ENCODE measurements around the gene CIT.
"Not testable (repeated sequence)": the region's sequence is repeated elsewhere in the genome, so short reads cannot be mapped to it uniquely, and the experiment has no call there.

CIT gene

DNA sequence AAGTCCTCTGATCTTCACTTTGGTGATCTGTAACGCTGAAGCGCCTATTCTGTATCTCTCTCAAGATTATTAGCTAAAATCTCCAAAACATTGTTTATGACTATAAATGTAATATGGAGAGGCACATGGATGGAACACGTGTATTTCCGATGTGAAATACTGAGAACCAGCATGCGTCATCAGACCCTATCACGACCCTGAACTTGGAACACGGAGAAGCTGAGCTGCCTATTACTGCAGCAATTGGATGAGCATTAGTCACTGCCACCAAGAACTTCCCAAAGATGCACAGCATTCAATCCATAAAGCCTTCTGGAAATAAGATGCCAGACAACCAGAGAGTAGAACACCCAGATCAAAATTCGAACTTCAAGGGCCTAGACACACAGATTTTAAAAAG lies 147.2 kb downstream of the CIT start:
- no peak for DNase-seq

GRCh38 chr12:119728444-119728745 lies 148.7 kb downstream of the CIT start:
- no peak for DNase-seq

DNA sequence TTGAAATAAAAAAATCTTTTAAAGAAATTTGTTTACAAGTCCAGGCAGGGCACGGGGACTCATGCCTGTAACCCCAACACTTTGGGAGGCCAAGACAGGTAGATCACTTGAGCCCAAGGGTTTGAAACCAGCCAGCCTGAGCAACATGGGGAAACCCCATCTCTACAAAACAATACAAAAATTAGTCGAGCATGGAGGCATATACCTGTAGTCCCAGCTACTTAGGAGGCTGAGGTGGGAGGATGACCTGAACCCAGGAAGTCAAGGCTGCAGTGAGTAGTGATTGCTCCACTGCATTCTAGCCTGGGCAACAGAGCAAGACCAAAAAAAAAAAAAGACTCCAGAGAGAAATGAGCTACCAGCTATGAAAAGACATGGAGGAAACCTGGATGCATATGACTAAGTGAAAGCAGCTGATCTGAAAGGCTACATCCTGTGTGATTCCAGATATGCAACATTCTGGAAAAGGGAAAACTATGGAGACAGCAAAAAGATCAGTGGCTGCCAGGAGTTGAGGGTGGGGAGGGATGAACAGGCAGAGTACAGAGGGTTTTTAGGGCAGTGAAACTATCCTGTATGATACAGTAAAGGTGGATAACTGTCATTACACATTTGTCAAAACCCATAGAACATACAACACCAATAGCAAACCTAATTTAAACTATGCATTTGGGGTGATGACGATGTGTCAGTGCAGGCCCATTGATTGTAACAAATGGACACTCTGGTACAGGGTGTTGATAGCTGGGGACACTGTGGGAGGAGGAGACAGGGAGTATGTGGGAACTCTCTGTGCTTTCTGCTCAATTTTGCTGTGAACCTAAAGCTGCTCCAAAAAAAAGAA lies 149.3 kb downstream of the CIT start:
- no peak for DNase-seq

- no peak for DNase-seq
Measured at GRCh38 chr12:119725523-119725922, 151.6 kb downstream of the CIT start.

DNA sequence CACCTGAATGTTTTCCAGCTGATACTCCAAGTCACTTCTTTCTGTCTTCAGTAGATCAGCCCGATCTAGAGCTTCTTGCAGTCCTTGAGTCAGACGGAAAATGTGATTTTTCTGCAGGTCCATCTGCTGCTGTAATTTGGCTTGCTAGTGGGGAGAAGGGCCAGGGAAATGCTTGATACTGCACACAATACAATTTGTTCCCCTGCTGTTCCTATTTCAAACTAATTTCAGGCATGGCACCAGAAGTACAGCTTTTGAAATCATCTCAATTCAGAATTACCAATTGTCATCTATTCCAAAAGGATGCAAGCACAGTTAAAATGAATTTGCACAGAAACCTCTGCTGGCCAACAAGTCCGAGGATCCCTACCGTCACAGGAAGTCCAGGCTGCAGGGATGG lies 155.8 kb downstream of the CIT start:
- DNase-seq: no peak

DNA sequence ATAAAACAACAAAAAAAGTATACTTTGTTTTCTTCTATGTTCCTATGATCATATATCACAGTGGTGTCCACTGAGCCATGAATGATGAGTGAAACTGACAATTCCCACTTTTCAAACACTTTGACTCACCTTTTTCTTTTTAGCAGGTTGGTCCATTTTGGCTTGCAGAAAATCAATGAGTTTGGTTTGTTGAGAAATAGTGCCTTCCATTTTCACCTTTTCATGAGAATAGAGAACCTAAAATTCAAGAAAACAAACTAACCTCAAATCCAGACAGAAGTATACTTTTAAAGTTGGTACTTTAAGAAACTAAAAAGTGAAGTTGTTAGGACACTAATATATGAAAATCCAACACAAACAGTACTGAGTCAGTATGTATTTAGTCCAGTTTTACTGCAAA lies 156.8 kb downstream of the CIT start:
- no peak for DNase-seq

DNA sequence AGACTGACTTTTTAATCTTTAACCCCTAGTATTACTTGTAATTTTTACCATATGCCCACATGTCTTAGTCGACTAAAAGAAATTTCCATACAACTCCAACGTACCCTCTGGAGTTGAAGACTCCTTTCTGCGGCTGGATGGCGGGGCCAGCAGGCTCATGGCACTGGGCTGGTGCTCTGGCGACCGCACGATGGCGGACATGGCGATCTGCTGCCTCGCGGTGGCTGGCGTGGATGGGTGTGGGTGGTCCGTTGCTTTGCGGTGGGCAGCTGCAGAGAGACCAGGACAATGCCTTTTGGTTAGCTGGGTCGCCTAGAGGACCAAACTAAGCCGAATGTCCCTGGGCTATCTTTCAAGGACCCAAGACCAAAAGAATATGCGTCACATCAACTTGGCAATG lies 159.0 kb downstream of the CIT start:
- DNase-seq: no peak

GRCh38 chr12:119715268-119715620 lies 161.9 kb downstream of the CIT start:
- DNase-seq: peak; percentile 22

- DNase-seq: no peak
Measured at GRCh38 chr12:119714614-119715267, 162.4 kb downstream of the CIT start.

GRCh38 chr12:119713551-119714031 lies 163.5 kb downstream of the CIT start:
- DNase-seq: no peak

- no peak for DNase-seq
Measured at GRCh38 chr12:119712721-119713120, 164.4 kb downstream of the CIT start.

- DNase-seq: no peak
Measured at GRCh38 chr12:119711693-119712092, 165.4 kb downstream of the CIT start.

DNA sequence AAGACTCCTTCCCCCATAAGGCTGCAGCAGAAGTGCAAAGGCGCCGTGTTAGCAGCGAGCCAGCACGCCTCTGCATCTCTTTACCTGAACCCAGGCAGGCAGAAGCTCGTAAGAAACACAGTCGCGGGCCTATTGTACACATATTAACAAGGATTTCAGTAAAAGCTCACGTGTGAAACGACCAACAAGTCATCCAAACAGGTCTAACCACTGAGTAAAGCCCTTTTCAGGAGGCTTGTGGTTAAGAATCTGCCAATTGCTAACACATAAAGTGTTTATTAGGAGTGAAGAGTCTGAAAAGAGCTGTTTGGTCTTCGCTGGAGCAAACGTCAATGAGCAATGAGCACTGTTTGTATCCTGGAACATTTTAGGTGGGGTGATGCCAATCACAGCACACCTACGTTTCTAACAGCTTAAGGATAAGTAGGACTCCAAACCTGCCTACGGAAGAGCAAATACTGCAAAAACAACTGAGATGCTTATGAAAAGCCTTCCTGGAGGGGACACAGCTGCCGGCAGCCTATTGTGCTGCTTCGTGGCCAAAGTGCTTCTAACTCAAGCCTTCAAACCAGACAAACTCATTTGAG lies 166.1 kb downstream of the CIT start:
- DNase-seq: no peak

DNA sequence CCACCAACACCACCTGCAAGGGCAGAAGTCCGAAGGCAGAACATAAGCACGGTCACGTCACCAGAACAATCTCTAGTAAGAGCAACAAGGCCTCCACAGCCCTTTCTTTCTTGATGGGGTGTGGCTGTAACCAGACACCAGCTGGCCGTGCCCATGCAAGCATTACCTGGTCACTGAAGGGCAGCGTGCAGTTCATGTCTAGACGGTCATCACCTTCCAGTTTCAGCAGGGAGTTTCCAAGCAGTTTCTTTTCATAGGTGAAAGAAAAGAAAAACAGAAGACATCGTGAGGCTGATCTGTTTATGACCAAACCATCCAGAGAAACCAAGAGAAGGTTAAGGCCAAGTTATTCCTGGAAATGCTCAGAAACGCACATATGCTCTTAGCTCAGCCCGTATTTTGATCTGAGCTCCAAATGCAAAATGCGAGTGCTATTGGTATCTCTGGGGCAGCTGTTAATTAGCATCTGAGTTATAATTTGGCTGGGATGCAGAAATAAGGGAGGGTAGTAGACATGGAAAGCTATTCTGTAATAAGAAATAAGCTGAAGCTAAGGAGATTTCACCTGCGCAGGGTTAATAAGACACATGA lies 166.7 kb downstream of the CIT start:
- DNase-seq: no peak

GRCh38 chr12:119706427-119706826 lies 170.7 kb downstream of the CIT start:
- DNase-seq: not testable (repeated sequence)

- no peak for DNase-seq
Measured at GRCh38 chr12:119705182-119705581, 171.9 kb downstream of the CIT start.

- peak; percentile 4 for DNase-seq
Measured at GRCh38 chr12:119704065-119704747, 172.9 kb downstream of the CIT start.

GRCh38 chr12:119700078-119700477 lies 177.0 kb downstream of the CIT start:
- no peak for DNase-seq

- DNase-seq: no peak
Measured at GRCh38 chr12:119699199-119699760, 177.8 kb downstream of the CIT start.

DNA sequence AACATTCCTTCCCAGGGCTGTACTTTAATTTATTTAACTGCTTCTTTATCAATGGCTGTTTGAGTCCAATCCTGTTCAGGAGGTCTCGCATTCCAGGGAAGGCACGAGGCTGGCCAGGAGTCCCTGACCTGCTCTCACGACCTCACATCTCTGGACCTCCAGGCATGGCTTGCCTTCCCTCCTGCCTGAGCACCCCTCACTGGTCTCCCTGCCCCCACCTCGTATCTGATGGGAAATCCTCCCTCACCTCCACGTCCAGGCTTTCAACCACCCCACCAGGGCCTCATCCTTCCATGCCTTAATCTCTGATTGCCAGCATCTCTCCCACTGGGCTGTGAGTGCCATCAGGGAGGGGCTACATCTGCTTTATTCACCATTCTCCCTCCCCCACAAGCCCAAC lies 180.2 kb downstream of the CIT start:
- DNase-seq: no peak

GRCh38 chr12:119695034-119695433 lies 182.1 kb downstream of the CIT start:
- DNase-seq: no peak

GRCh38 chr12:119694111-119694510 lies 183.0 kb downstream of the CIT start:
- DNase-seq: no peak

DNA sequence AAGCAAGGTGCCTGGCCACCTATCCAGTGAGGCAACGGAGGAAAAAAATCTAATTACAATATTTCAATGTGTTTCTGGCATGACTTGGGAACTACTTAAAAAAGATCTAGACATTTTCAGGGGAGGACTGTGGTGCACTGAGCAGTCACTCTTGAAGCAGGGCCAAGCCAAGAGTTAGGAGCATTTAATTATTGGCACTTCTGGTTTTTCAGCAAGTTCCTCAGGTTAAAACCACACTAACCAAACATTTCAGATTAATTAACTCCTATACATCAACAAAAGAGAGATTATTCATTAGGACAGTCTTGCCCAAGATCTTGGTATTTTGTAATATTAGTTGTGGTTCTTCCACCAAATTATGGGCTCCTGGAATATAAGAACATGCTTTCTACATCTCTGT lies 183.6 kb downstream of the CIT start:
- DNase-seq: no peak
